ENCODE data around the gene CAPN12.

The CAPN12 gene

DNA sequence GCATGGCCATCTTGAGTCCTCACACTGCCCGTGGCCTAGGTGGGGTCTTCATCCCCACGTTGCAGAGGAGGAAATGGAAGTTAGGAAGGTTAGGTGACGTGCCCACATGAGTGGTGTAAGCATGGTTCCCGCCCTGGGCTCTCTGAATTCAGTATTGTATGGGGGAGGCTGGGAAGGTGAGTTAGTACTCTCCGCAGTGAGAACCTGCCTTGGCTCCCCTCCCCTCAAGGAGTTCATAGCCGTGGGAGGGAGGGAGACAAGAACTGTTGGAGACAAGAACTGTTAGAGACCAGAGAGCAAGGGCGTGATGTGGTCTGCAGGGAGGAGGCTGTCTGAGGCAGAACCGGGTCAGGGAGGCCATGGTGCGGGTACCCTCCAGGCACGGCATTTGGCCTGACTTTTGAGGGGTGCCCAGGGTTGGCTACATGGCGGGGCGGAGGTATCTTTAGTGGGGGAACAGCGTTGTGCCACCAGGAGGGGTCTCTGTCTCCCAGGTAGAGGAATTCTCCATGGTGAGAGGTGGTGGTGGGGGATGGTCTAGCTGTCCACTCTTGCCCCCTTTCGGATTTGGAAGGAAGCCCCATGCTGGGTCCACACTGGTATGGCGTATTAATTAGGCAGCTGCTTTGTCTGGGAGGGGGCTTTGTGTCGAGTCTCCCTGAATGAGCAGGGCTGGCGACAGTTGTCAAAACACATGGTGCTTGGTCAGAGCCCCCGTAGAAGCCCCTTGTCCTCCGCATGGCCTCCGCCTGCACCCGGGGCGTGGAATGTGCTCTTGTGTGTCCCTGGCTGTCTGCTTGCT lies 45.8 kb downstream of the CAPN12 start:
- no peak for TF ChIP-seq CTCF (IDR thresholded peaks at IDR 0.05; ENCODE audit: extremely low read depth, missing control alignments)
- DNase-seq (ENCODE audit: low spot score): no peak

- no peak for TF ChIP-seq CTCF (IDR thresholded peaks at IDR 0.05; ENCODE audit: extremely low read depth, missing control alignments)
Measured at GRCh38 chr19:38697641-38698071, 46.6 kb downstream of the CAPN12 start.

DNA sequence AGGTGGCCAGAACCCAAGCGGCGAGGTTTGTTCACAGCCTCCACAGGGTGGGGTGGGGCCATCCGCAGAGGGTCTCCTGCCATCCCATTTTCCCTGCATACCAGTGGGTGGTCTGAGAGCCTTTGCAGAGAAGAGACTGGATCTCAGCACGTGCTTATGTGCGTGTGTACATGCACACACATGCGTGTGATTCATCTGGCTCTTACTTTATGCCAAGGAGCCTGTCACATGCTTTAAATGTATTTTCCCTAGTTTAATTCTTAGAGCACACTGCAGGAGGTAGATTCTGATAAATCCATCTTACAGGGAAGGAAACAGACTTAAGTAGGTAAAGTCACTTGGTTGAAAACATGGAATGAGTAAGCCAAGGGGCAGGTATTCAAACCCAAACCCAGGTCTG lies 47.1 kb downstream of the CAPN12 start:
- TF ChIP-seq CTCF (IDR thresholded peaks at IDR 0.05; ENCODE audit: extremely low read depth, missing control alignments): no peak
- no peak for DNase-seq (ENCODE audit: low spot score)

More at GRCh38 chr19:38697641-38698071, 46.6 kb downstream of the CAPN12 start:
- DNase-seq (ENCODE audit: low spot score): no peak

GRCh38 chr19:38696729-38697055 lies 47.6 kb downstream of the CAPN12 start:
- TF ChIP-seq CTCF (IDR thresholded peaks at IDR 0.05; ENCODE audit: extremely low read depth, missing control alignments): no peak
- no peak for DNase-seq (ENCODE audit: low spot score)

DNA sequence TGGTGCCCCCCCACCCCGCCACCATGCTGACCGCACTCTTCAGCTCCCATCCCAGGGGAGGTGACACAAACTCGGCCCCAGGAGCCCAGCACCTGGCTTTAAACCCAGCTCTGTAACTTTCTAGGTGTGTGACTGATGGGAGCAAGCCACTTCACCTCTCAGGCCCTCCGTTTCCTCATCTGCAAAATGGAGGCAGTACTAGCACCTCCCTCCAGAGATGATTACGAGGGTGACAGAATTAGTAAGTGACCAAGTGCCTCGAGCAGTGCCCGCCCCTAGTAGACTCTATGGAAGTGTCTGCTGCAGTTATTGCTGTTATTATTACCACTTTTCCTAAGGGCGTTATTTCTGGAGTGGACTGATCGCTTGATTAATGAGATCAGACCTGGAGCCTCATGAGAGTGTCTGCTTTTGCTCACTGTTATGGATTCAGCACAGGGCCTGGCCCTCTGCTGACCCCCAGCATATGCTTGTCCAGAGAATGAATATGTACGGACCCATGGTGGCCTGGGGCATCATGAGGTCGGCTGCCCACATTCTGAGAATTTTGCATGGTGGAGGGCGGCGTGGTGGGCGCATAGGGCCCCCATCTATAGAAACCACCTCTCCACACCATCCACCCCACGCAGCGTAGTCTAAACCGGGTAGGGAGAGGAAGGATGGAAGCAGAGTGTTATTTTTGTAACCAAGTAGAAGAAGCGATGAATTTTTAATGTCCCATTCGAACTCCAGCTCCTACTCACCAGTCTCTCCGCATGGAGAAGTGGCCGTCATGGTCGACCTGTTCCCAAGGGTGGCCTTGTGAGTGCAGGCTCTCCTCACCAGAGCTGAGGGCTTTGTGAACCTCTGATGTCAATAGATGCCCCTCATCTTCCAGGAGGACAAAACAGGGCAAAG lies 48.2 kb downstream of the CAPN12 start:
- TF ChIP-seq CTCF (IDR thresholded peaks at IDR 0.05; ENCODE audit: extremely low read depth, missing control alignments): no peak
- DNase-seq (ENCODE audit: low spot score): no peak

GRCh38 chr19:38695317-38695683 lies 49.0 kb downstream of the CAPN12 start:
- DNase-seq (ENCODE audit: low spot score): no peak
- no peak for TF ChIP-seq CTCF (IDR thresholded peaks at IDR 0.05; ENCODE audit: extremely low read depth, missing control alignments)

Measured in GM20000 (cell line).